Trophoblast cell (in vitro differentiated cells and primary cell): Measurements from ENCODE around the gene FEM1B.

ENCODE experiments used
- DNase-seq, 2 donors: peaks; one replicate each; pipeline ENCODE4 v3.0.0-alpha.2; 2016
- H2AFZ ChIP-seq: 2 replicates; pipeline ENCODE4 v1.6.1; 2013; ENCODE audit warnings: low read length, moderate library complexity, mild to moderate bottlenecking; ENCODE audit not compliant: insufficient read depth, poor library complexity
- H2AK5ac ChIP-seq: 2 replicates; pipeline ENCODE4 v1.6.1; 2013; ENCODE audit warnings: mild to moderate bottlenecking, low read length
- H2BK120ac ChIP-seq: 2 replicates; pipeline ENCODE4 v1.6.1; 2013; ENCODE audit warnings: low read length, mild to moderate bottlenecking, moderate library complexity; ENCODE audit not compliant: insufficient read depth, poor library complexity
- H2BK12ac ChIP-seq: 2 replicates; pipeline ENCODE4 v1.6.1; 2013; ENCODE audit warnings: mild to moderate bottlenecking, low read length, moderate library complexity
- H2BK5ac ChIP-seq: 2 replicates; pipeline ENCODE4 v1.6.1; 2013; ENCODE audit warnings: low read length, low read depth, moderate library complexity, mild to moderate bottlenecking; ENCODE audit not compliant: poor library complexity
- H3K14ac ChIP-seq: 2 replicates; pipeline ENCODE4 v1.6.1; 2013; ENCODE audit warnings: mild to moderate bottlenecking, low read length
- H3K18ac ChIP-seq: 2 replicates; pipeline ENCODE4 v1.6.1; 2013; ENCODE audit warnings: mild to moderate bottlenecking, low read length
- H3K23ac ChIP-seq: 2 replicates; pipeline ENCODE4 v1.6.1; 2013; ENCODE audit warnings: low read length
- H3K27ac ChIP-seq: 2 replicates; pipeline ENCODE4 v1.5.1; 2013; ENCODE audit warnings: low read depth, mild to moderate bottlenecking, inconsistent platforms, low read length, moderate library complexity
- H3K27me3 ChIP-seq: 2 replicates; pipeline ENCODE4 v1.6.1; 2013; ENCODE audit warnings: inconsistent platforms, mild to moderate bottlenecking, low read length, moderate library complexity; ENCODE audit not compliant: insufficient read depth
- H3K36me3 ChIP-seq, 2 experiments: 1 replicate in 1 of 2; 2 replicates in 1 of 2; pipeline ENCODE4 v1.6.1; 2013; ENCODE audit warnings: low read length in 2 of 2, mild to moderate bottlenecking in 2 of 2, moderate library complexity in 1 of 2; ENCODE audit not compliant: insufficient read depth in 2 of 2, control insufficient read depth in 1 of 2
- H3K4ac ChIP-seq: 2 replicates; pipeline ENCODE4 v1.6.1; 2013; ENCODE audit warnings: low read depth, mild to moderate bottlenecking, low read length, moderate library complexity
- H3K4me1 ChIP-seq, 2 experiments: 1 replicate in 1 of 2; 2 replicates in 1 of 2; pipeline ENCODE4 v1.6.1; 2013; ENCODE audit warnings: low read length in 2 of 2, mild to moderate bottlenecking in 2 of 2, moderate library complexity in 1 of 2; ENCODE audit not compliant: insufficient read depth in 2 of 2, control insufficient read depth in 1 of 2
- H3K4me2 ChIP-seq: 2 replicates; pipeline ENCODE4 v1.6.1; 2013; ENCODE audit warnings: inconsistent platforms, mild to moderate bottlenecking, low read length, moderate library complexity
- H3K4me3 ChIP-seq: 2 replicates; pipeline ENCODE4 v1.5.1; 2013; ENCODE audit warnings: mild to moderate bottlenecking, low read depth, low read length, inconsistent platforms
- H3K79me1 ChIP-seq: one replicate; pipeline ENCODE4 v1.6.1; 2013; ENCODE audit warnings: low read length
- H3K79me2 ChIP-seq: 2 replicates; pipeline ENCODE4 v1.6.1; 2013; ENCODE audit warnings: low read length, mild to moderate bottlenecking; ENCODE audit not compliant: control insufficient read depth, insufficient read depth, poor library complexity
- H3K9ac ChIP-seq: 2 replicates; pipeline ENCODE4 v1.6.1; 2013; ENCODE audit warnings: mild to moderate bottlenecking, low read length
- H3K9me3 ChIP-seq: 2 replicates; pipeline ENCODE4 v1.6.1; 2013; ENCODE audit warnings: low read depth, mild to moderate bottlenecking, control low read depth, inconsistent platforms, low read length; ENCODE audit not compliant: insufficient read depth
- H4K12ac ChIP-seq: 2 replicates; pipeline ENCODE4 v1.6.1; 2013; ENCODE audit warnings: low read depth, mild to moderate bottlenecking, low read length, moderate library complexity
- H4K8ac ChIP-seq: 2 replicates; pipeline ENCODE4 v1.6.1; 2013; ENCODE audit warnings: low read depth, mild to moderate bottlenecking, low read length, moderate library complexity
- H4K91ac ChIP-seq: one replicate; pipeline ENCODE4 v1.6.1; 2013; ENCODE audit warnings: low read depth, mild to moderate bottlenecking, low read length, moderate library complexity
- WGBS: extraction: QIAGEN DNeasy Blood & Tissue Kit; methylation state at CpG from one replicate; pipeline ENCODE4 v1.1.7; 2013; ENCODE audit warnings: missing lambda C conversion rate; ENCODE audit not compliant: insufficient read length, insufficient coverage; ENCODE audit errors: extremely low coverage; 5-methylcytosine and 5-hydroxymethylcytosine counted together

The FEM1B gene

GRCh38 chr15:68303134-68303533, 25.6 kb downstream of the FEM1B start:
- no peak for DNase-seq
- no peak overlapping the region for H3K14ac ChIP-seq
- no peak overlapping the region for H3K4me3 ChIP-seq
- H3K4me1 ChIP-seq: peaks cover 7 to 8% of the 10 kb centered on the region in 2 experiments
- no peaks in the 10 kb centered on the region for H3K79me1 ChIP-seq
- no peak overlapping the region for H4K12ac ChIP-seq
- H2AFZ ChIP-seq: no peak overlapping the region
- H3K27ac ChIP-seq: no peak overlapping the region
- no peak overlapping the region for H4K91ac ChIP-seq
- H3K18ac ChIP-seq: no peak overlapping the region
- H3K36me3 ChIP-seq: peaks cover 2 to 5% of the 10 kb centered on the region in 2 experiments
- H2BK120ac ChIP-seq: no peak overlapping the region
- no peaks in the 10 kb centered on the region for H3K79me2 ChIP-seq
- H3K27me3 ChIP-seq: no peaks in the 10 kb centered on the region
- no peak overlapping the region for H3K4ac ChIP-seq
- H2BK12ac ChIP-seq: no peak overlapping the region
- H2BK5ac ChIP-seq: no peak overlapping the region
- H3K9ac ChIP-seq: no peak overlapping the region
- H3K4me2 ChIP-seq: no peak overlapping the region
- no peaks in the 10 kb centered on the region for H3K9me3 ChIP-seq
- H4K8ac ChIP-seq: no peak overlapping the region
- no peak overlapping the region for H3K23ac ChIP-seq
- WGBS: no CpG with 5 or more reads among the region's 2 CpGs
- no peak overlapping the region for H2AK5ac ChIP-seq

GRCh38 chr15:68303560-68304436, 26.3 kb downstream of the FEM1B start:
- Histone ChIP-seq H2BK12ac (no peak overlapping the region), H3K4me3 (no peak overlapping the region), H3K4me1 (peaks cover 7 to 8% of the 10 kb centered on the region in 2 experiments), H3K23ac (no peak overlapping the region), H3K9me3 (no peaks in the 10 kb centered on the region), H2BK120ac (no peak overlapping the region), H3K79me2 (no peaks in the 10 kb centered on the region), H3K4me2 (no peak overlapping the region), H3K36me3 (peaks cover under 1 to 3% of the 10 kb centered on the region in 2 experiments), H3K27me3 (no peaks in the 10 kb centered on the region), H3K79me1 (no peaks in the 10 kb centered on the region), H3K4ac (no peak overlapping the region), H3K14ac (no peak overlapping the region), H4K91ac (no peak overlapping the region), H3K27ac (no peak overlapping the region), H3K18ac (no peak overlapping the region), H4K8ac (no peak overlapping the region), H2AK5ac (no peak overlapping the region), H2AFZ (no peak overlapping the region), H3K9ac (no peak overlapping the region), H4K12ac (no peak overlapping the region), H2BK5ac (no peak overlapping the region)
- no CpG with 5 or more reads among the region's 15 CpGs for WGBS
- DNase-seq: no peak

- Histone ChIP-seq H3K4me1 (peaks cover 7 to 8% of the 10 kb centered on the region in 2 experiments), H2BK120ac (no peak overlapping the region), H3K9ac (no peak overlapping the region), H3K4me3 (no peak overlapping the region), H4K12ac (no peak overlapping the region), H3K4ac (no peak overlapping the region), H3K23ac (no peak overlapping the region), H3K9me3 (no peaks in the 10 kb centered on the region), H3K79me1 (no peaks in the 10 kb centered on the region), H4K8ac (no peak overlapping the region), H2BK5ac (no peak overlapping the region), H3K4me2 (no peak overlapping the region), H3K18ac (no peak overlapping the region), H3K36me3 (no peaks in the 10 kb centered on the region), H3K14ac (no peak overlapping the region), H2AK5ac (no peak overlapping the region), H3K27ac (no peak overlapping the region), H4K91ac (no peak overlapping the region), H2BK12ac (no peak overlapping the region), H3K79me2 (no peaks in the 10 kb centered on the region), H3K27me3 (no peaks in the 10 kb centered on the region), H2AFZ (no peak overlapping the region)
- no CpG with 5 or more reads among the region's 15 CpGs for WGBS
- DNase-seq: no peak
Measured at GRCh38 chr15:68304589-68305337, 27.2 kb downstream of the FEM1B start.

- no peaks in the 10 kb centered on the region for H3K36me3 ChIP-seq
- no peaks in the 10 kb centered on the region for H3K9me3 ChIP-seq
- no peak overlapping the region for H3K9ac ChIP-seq
- no peak overlapping the region for H2BK5ac ChIP-seq
- DNase-seq: peak in 1 of 2 donors; percentile 19
- no peak overlapping the region for H3K4me2 ChIP-seq
- no peak overlapping the region for H3K4me3 ChIP-seq
- H2AK5ac ChIP-seq: no peak overlapping the region
- H3K4me1 ChIP-seq: peaks cover 7 to 11% of the 10 kb centered on the region in 2 experiments
- no peak overlapping the region for H3K23ac ChIP-seq
- H3K79me2 ChIP-seq: no peaks in the 10 kb centered on the region
- no peak overlapping the region for H4K8ac ChIP-seq
- H3K4ac ChIP-seq: no peak overlapping the region
- H2BK12ac ChIP-seq: no peak overlapping the region
- no peak overlapping the region for H4K12ac ChIP-seq
- no CpG with 5 or more reads among the region's 6 CpGs for WGBS
- no peak overlapping the region for H3K14ac ChIP-seq
- no peak overlapping the region for H4K91ac ChIP-seq
- no peak overlapping the region for H3K27ac ChIP-seq
- no peaks in the 10 kb centered on the region for H3K79me1 ChIP-seq
- H3K27me3 ChIP-seq: no peaks in the 10 kb centered on the region
- no peak overlapping the region for H2AFZ ChIP-seq
- H2BK120ac ChIP-seq: no peak overlapping the region
- no peak overlapping the region for H3K18ac ChIP-seq
Measured at GRCh38 chr15:68305420-68305871, 27.9 kb downstream of the FEM1B start.
